ENCODE measurements around the gene RICTOR.

DNA sequence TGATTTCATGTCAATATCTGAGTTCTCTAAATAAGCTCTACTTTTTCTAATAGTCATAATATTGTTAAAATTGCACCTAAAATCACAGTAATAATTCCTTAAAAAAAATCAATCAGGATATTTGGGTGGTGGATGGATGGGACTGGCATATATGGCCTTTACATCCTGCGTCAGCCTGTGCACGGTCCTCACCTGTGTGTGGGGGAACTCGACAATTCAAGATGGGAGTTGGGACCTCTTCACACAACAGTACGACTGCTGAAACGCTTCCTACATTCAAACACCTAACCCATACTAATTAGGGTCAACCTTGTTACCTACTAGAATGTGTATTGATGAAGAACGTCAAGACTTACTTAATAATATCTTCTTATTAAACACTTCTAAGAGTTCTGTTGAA lies 137.9 kb downstream of the RICTOR start:
- TF ChIP-seq ARNTL (CRISPR knock-in tag; IDR thresholded peaks at IDR 0.05; ENCODE audit: borderline replicate concordance, low read depth) (no peak), PATZ1 (CRISPR knock-in tag; IDR thresholded peaks at IDR 0.05; ENCODE audit: borderline replicate concordance) (no peak), PPARA (CRISPR knock-in tag; IDR thresholded peaks at IDR 0.05; ENCODE audit: borderline replicate concordance) (no peak), ZFP3 (CRISPR knock-in tag; IDR thresholded peaks at IDR 0.05) (no peak), ZFP30 (CRISPR knock-in tag; IDR thresholded peaks at IDR 0.05) (no peak), ISL1 (CRISPR knock-in tag; IDR thresholded peaks at IDR 0.05) (no peak), RARB (CRISPR knock-in tag; IDR thresholded peaks at IDR 0.05) (no peak), OSR1 (CRISPR knock-in tag; IDR thresholded peaks at IDR 0.05) (no peak), ZC3H10 (CRISPR knock-in tag; IDR thresholded peaks at IDR 0.05) (no peak), SNAI2 (CRISPR knock-in tag; IDR thresholded peaks at IDR 0.05) (no peak), GLIS3 (CRISPR knock-in tag; IDR thresholded peaks at IDR 0.05) (no peak), BACH2 (CRISPR knock-in tag; IDR thresholded peaks at IDR 0.05; ENCODE audit: borderline replicate concordance) (no peak)
- TF ChIP-seq, protein P1, sequence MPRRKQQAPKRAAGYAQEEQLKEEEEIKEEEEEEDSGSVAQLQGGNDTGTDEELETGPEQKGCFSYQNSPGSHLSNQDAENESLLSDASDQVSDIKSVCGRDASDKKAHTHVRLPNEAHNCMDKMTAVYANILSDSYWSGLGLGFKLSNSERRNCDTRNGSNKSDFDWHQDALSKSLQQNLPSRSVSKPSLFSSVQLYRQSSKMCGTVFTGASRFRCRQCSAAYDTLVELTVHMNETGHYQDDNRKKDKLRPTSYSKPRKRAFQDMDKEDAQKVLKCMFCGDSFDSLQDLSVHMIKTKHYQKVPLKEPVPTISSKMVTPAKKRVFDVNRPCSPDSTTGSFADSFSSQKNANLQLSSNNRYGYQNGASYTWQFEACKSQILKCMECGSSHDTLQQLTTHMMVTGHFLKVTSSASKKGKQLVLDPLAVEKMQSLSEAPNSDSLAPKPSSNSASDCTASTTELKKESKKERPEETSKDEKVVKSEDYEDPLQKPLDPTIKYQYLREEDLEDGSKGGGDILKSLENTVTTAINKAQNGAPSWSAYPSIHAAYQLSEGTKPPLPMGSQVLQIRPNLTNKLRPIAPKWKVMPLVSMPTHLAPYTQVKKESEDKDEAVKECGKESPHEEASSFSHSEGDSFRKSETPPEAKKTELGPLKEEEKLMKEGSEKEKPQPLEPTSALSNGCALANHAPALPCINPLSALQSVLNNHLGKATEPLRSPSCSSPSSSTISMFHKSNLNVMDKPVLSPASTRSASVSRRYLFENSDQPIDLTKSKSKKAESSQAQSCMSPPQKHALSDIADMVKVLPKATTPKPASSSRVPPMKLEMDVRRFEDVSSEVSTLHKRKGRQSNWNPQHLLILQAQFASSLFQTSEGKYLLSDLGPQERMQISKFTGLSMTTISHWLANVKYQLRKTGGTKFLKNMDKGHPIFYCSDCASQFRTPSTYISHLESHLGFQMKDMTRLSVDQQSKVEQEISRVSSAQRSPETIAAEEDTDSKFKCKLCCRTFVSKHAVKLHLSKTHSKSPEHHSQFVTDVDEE (CRISPR knock-in tag; IDR thresholded peaks at IDR 0.05) = no peak
- TF ChIP-seq, protein P2, sequence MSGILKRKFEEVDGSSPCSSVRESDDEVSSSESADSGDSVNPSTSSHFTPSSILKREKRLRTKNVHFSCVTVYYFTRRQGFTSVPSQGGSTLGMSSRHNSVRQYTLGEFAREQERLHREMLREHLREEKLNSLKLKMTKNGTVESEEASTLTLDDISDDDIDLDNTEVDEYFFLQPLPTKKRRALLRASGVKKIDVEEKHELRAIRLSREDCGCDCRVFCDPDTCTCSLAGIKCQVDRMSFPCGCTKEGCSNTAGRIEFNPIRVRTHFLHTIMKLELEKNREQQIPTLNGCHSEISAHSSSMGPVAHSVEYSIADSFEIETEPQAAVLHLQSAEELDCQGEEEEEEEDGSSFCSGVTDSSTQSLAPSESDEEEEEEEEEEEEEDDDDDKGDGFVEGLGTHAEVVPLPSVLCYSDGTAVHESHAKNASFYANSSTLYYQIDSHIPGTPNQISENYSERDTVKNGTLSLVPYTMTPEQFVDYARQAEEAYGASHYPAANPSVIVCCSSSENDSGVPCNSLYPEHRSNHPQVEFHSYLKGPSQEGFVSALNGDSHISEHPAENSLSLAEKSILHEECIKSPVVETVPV (CRISPR knock-in tag; IDR thresholded peaks at IDR 0.05) = no peak

All from SK-N-SH treated with all-trans-retinoic acid at 6 μM for 48 hours (cell line).